GM12878 (cell line): ENCODE measurements around the gene LEUTX. TPM values are rescaled to one million over a fixed set of nuclear protein-coding genes. Genes with fewer than 3 reads are reported as not detected.

Experiments used
- ATAC-seq: fragments of 200-7000 bp; cut with Tn5 transposase; 3 replicates; pipeline ENCODE4 v1.9.1; 2020; ENCODE audit warnings: mild to moderate bottlenecking, moderate library complexity
- BruUV-seq: library from RNA; stranded (reverse); fragments of 400-500 nt; replicated peaks from 2 replicates; lab custom pipeline; 2021; lab: Mats Ljungman, UMichigan
- CTCF ChIA-PET: fragments of 300-600 bp; sonication (Branson Sonifier 250); formaldehyde crosslinking; extraction: SDS; loops from one replicate; lab custom pipeline; 2021; ENCODE audit warnings: inconsistent platforms; lab: Yijun Ruan, JAX
- POLR2A ChIA-PET: fragments of 350-600 bp; formaldehyde crosslinking; extraction: SDS; loops from one replicate; lab custom pipeline; 2021; ENCODE audit warnings: inconsistent platforms; lab: Charles Lee
- RAD21 ChIA-PET: fragments of 300-600 bp; sonication (Branson Sonifier 250); formaldehyde crosslinking; loops from one replicate; lab custom pipeline; 2023; ENCODE audit warnings: antibody characterized with exemption; ENCODE audit not compliant: unreplicated experiment; lab: Charles Lee
- SMC1A ChIA-PET: fragments of 300-600 bp; sonication (Branson Sonifier 250); formaldehyde crosslinking; loops from one replicate; lab custom pipeline; 2023; ENCODE audit not compliant: unreplicated experiment, uncharacterized antibody; lab: Charles Lee
- DNase-seq: peaks from one replicate; pipeline ENCODE4 v3.0.0-alpha.2; 2011; ENCODE audit warnings: low read depth, low spot score
- FAIRE-seq: peaks from 3 replicates; lab custom pipeline; 2011; peaks lifted over from hg19 to GRCh38; lab: Jason Lieb, UNC
- H2AFZ ChIP-seq: 2 replicates; pipeline ENCODE4 v1.6.0; 2011; ENCODE audit warnings: low read depth, low read length, control low read depth; ENCODE audit not compliant: control insufficient read depth
- H3K27ac ChIP-seq: 2 replicates; pipeline ENCODE4 v1.5.1; 2011; ENCODE audit warnings: control low read depth; ENCODE audit not compliant: control insufficient read depth, insufficient read depth
- H3K27me3 ChIP-seq, 2 experiments: replicated peaks in 1 of 2; 2 replicates each; pipeline versions ENCODE4 v1.6.0 to v1.6.1; 2011; ENCODE audit warnings: low read length in 1 of 2; ENCODE audit not compliant: control insufficient read depth in 2 of 2, insufficient read depth in 2 of 2
- H3K36me3 ChIP-seq, 2 experiments: 2 replicates each; pipeline ENCODE4 v1.5.1; 2011; ENCODE audit warnings: low read length in 1 of 2; ENCODE audit not compliant: control insufficient read depth in 2 of 2, insufficient read depth in 2 of 2
- H3K4me1 ChIP-seq: 2 replicates; pipeline ENCODE4 v1.6.1; 2011; ENCODE audit warnings: mild to moderate bottlenecking, low read length, moderate library complexity, mixed read lengths; ENCODE audit not compliant: control insufficient read depth, insufficient read depth
- H3K4me2 ChIP-seq: 2 replicates; pipeline ENCODE4 v1.6.0; 2011; ENCODE audit warnings: control low read depth; ENCODE audit not compliant: control insufficient read depth, insufficient read depth
- H3K4me3 ChIP-seq: fragments of 200-600 bp; sonication (generic); 2 replicates; pipeline ENCODE4 v1.5.1; 2016
- H3K79me2 ChIP-seq: 2 replicates; pipeline ENCODE4 v1.6.0; 2011; ENCODE audit warnings: low read length; ENCODE audit not compliant: control insufficient read depth, insufficient read depth
- H3K9ac ChIP-seq: 2 replicates; pipeline ENCODE4 v1.8.0; 2011; ENCODE audit warnings: low read length, control low read depth, mixed read lengths; ENCODE audit not compliant: control insufficient read depth, insufficient read depth
- H3K9me3 ChIP-seq: replicated peaks from 3 replicates; pipeline ENCODE4 v1.5.1; 2011; ENCODE audit warnings: mild to moderate bottlenecking, low read length; ENCODE audit not compliant: control insufficient read depth, insufficient read depth
- H4K20me1 ChIP-seq: 2 replicates; pipeline ENCODE4 v1.6.0; 2011; ENCODE audit not compliant: control insufficient read depth, insufficient read depth
- ATF7 ChIP-seq: fragments of 450-650 bp; IDR thresholded peaks from 2 replicates; pipeline ENCODE4 v1.6.1; 2016; ENCODE audit warnings: low read depth, mild to moderate bottlenecking
- CBFB ChIP-seq: IDR thresholded peaks from 2 replicates; pipeline ENCODE4 v1.6.1; 2016; ENCODE audit warnings: antibody characterized with exemption, low read depth
- IKZF1 ChIP-seq: fragments of 450-650 bp; conservative IDR thresholded peaks from 2 replicates; pipeline ENCODE4 v1.6.1; 2017; ENCODE audit warnings: antibody characterized with exemption, mild to moderate bottlenecking
- PBX3 ChIP-seq: IDR thresholded peaks from 2 replicates; pipeline ENCODE4 v1.6.1; 2011; ENCODE audit warnings: mild to moderate bottlenecking, low read depth, low read length, moderate library complexity; ENCODE audit not compliant: insufficient replicate concordance
- POLR2AphosphoS5 ChIP-seq: IDR thresholded peaks from 2 replicates; pipeline ENCODE4 v1.6.1; 2011; ENCODE audit warnings: mild to moderate bottlenecking, low read length, inconsistent platforms
- PRDM15 ChIP-seq: fragments of 450-650 bp; formaldehyde crosslinking; IDR thresholded peaks from 2 replicates; pipeline ENCODE4 v1.4.0; 2020; ENCODE audit warnings: mild to moderate bottlenecking, moderate library complexity
- RBBP5 ChIP-seq: fragments of 200-600 bp; sonication (generic); conservative IDR thresholded peaks from 2 replicates; pipeline ENCODE4 v1.6.1; 2016
- RFX5 ChIP-seq: IDR thresholded peaks from 2 replicates; pipeline ENCODE4 v1.6.1; 2011; ENCODE audit warnings: low read depth, low read length, improper control_type of control experiment
- RUNX3 ChIP-seq: IDR thresholded peaks from 2 replicates; pipeline ENCODE4 v1.6.1; 2012; ENCODE audit warnings: low read length, inconsistent platforms
- ZBED1 ChIP-seq: IDR thresholded peaks from 2 replicates; pipeline ENCODE4 v1.6.1; 2016; ENCODE audit warnings: borderline replicate concordance
- ZBTB40 ChIP-seq: fragments of 450-650 bp; IDR thresholded peaks from 2 replicates; pipeline ENCODE4 v1.6.1; 2016; ENCODE audit warnings: mild to moderate bottlenecking, moderate library complexity, borderline replicate concordance
- ZNF207 ChIP-seq: fragments of 450-650 bp; IDR thresholded peaks from 2 replicates; pipeline ENCODE4 v1.6.1; 2014; ENCODE audit warnings: antibody characterized with exemption, mild to moderate bottlenecking, borderline replicate concordance
- ZZZ3 ChIP-seq: IDR thresholded peaks from 2 replicates; pipeline ENCODE4 v1.6.1; 2011; ENCODE audit warnings: low read depth; ENCODE audit not compliant: control insufficient read depth, insufficient read length
- WGBS: methylation state at CpG from one replicate; pipeline ENCODE4 v1.1.6; 2016; ENCODE audit warnings: low lambda C conversion rate; ENCODE audit not compliant: insufficient replicate concordance, insufficient coverage; ENCODE audit errors: missing lambda C conversion rate; 5-methylcytosine and 5-hydroxymethylcytosine counted together
- in situ Hi-C: fragments of 300-500 bp; cut with MboI; formaldehyde crosslinking; loops from 9 replicates; pipeline ENCODE4 v1.14.3; 2018; ENCODE audit warnings: mixed read lengths
- intact Hi-C: fragments of 100-400 bp; cut with micrococcal nuclease; formaldehyde crosslinking; loops from one replicate; pipeline ENCODE4 v1.14.2; 2022; ENCODE audit not compliant: unreplicated experiment
- polyA plus RNA-seq, 11 experiments: library from polyadenylated mRNA; depleted of rRNA in 4 of 11; unstranded in 6 of 11; stranded (reverse) in 5 of 11; fragments of >200 nt; fragmentation: Nextera tagmentation in 4 of 11; fragmentation: Illumina TruSeq in 1 of 11; extraction: Ambion mirVana in 4 of 11; extraction: Trizol in 1 of 11; gene quantifications; 1 replicate in 1 of 11; 2 replicates in 10 of 11; pipeline versions ENCODE4 v1.2.1 to v1.2.3, GENCODE V29; 2011 to 2016; ENCODE audit warnings: inconsistent platforms in 2 of 11, missing spikeins in 2 of 11, low read depth in 1 of 11
- total RNA-seq, 4 experiments: library from RNA; depleted of rRNA in 3 of 4; stranded (reverse); fragments of >200 nt in 3 of 4; fragmentation: Illumina TruSeq in 1 of 4; extraction: Trizol in 1 of 4; gene quantifications; 2 replicates each; pipeline versions ENCODE4 v1.2.1 to v1.2.3, GENCODE V29; 2013 to 2021

The LEUTX gene
- total and polyA plus RNA-seq, 10 of the 15 experiments (the other 5 are each of a cell fraction or from before 2014, with no cell fraction given): 0.29 to 0.46 (median 0.40) TPM; not detected in 4

- TF ChIP-seq PBX3 (no peak), CBFB (no peak), RBBP5 (no peak), RFX5 (no peak), POLR2AphosphoS5 (no peak)
These were observed 35.9 kb downstream of the LEUTX start (continued) for GRCh38 chr19:39814595-39814994.

- Histone ChIP-seq H3K79me2 (no peaks in the 10 kb centered on the region; the same call in 1 of the 2 replicates), H3K27me3 (no peaks in the 10 kb centered on the region), H3K4me3 (no peak overlapping the region), H3K4me1 (peaks cover 33% of the 10 kb centered on the region), H3K9ac (no peak overlapping the region), H3K36me3 (no peaks in the 10 kb centered on the region; a peak in 1 of 4 replicates), H3K4me2 (peak overlapping the region; percentile 48; the same call in 1 of the 2 replicates), H2AFZ (no peak overlapping the region), H3K27ac (peak overlapping the region; percentile 42), H3K9me3 (no peaks in the 10 kb centered on the region), H4K20me1 (no peaks in the 10 kb centered on the region)
- ChIA-PET RAD21 (interaction anchor here (1.0 to 3.6 kb wide), 4 partner anchors 12 to 26 kb away, joined by 3 to 17 read pairs (median 8); partner anchors contain the start of gene DYRK1B), POLR2A (interaction anchor here (0.6 kb wide), 1 partner anchor 28 kb away, joined by 3 read pairs; no protein-coding TSS in a partner anchor), SMC1A (interaction anchor here (0.8 to 2.3 kb wide), 6 partner anchors 10 to 141 kb away, joined by 3 to 8 read pairs (median 3); no protein-coding TSS in a partner anchor), CTCF (interaction anchor here (0.5 to 9.9 kb wide), 6 partner anchors 21 to 142 kb away, joined by 3 to 83 read pairs (median 8); partner anchors contain the start of gene FBL)
- intact Hi-C loops: no loop called here
- peak; percentile 57 for ATAC-seq
- DNase-seq: no peak
- WGBS: 76% methylated on average over 5 of the region's 5 CpGs
- BruUV-seq: no TSS peak
- in situ Hi-C loops: no loop called here
- FAIRE-seq: no peak
- TF ChIP-seq IKZF1 (peak; percentile 80), ZNF207 (no peak), PRDM15 (CRISPR knock-in tag) (no peak), RUNX3 (peak; percentile 26; the same call in 1 of the 2 replicates), ATF7 (peak; percentile 68), ZBTB40 (no peak), ZZZ3 (no peak), ZBED1 (no peak)
These were observed 37.8 kb downstream of the LEUTX start for GRCh38 chr19:39816287-39817048.
